GM21576 (cell line): ENCODE data around the gene KIR3DL2.
"Not testable (repeated sequence)": the region's sequence is repeated elsewhere in the genome, so short reads cannot be mapped to it uniquely, and the experiment has no call there.

Source experiments
- ATAC-seq: cut with Tn5 transposase; IDR thresholded peaks from one replicate; pipeline ENCODE4 v1.9.1; 2021; ENCODE audit warnings: mild to moderate bottlenecking, moderate library complexity; ENCODE audit not compliant: unreplicated experiment

Gene KIR3DL2

GRCh38 chr19:54863459-54863858 is 13.2 kb downstream of the KIR3DL2 start:
- ATAC-seq: not testable (repeated sequence)

GRCh38 chr19:54871696-54872095 is 21.5 kb downstream of the KIR3DL2 start:
- no peak for ATAC-seq

DNA sequence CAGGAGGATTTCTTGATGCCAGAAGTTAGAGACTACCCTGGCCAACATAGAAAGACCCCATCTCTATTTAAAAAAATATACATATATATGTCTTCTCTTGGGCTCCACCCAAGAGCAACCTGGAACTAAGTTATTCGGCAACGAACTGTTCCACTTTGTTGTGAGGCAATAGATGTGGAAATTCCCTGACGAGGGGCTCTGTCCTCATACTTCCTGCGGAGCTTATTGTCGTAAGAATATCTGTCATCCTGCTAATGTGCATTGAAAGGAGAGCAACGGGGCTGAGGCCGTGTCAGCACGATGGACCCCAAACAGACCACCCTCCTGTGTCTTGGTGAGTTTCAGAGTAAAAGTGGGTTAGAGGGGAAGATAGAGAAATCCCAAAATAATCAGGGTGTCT is 23.7 kb downstream of the KIR3DL2 start, which contains the start of gene FCAR:
Gene FCAR (plus strand): TSS at position 246 of the 400 bp plus-strand sequence. CDS start 55 bp downstream, at position 301.
- ATAC-seq: no peak

DNA sequence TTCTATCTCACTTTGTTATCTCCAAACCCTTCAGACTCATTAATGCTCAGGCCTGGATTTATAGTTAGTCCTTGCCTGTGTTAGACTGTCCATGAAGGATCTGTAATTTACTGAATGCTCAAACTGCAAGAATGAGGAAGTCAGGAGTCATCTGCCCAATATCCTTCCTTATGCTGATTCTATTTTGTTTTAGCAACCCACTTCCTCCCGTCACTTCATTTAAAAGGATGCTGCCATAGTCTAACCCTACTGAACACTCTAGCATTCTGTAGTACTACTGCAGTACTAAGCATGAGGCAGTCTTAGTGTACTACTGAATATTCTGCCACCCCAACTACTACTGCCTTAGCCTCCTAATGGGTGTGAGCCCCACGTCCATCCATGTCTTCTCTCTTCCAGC is 25.3 kb downstream of the KIR3DL2 start:
- ATAC-seq: no peak

DNA sequence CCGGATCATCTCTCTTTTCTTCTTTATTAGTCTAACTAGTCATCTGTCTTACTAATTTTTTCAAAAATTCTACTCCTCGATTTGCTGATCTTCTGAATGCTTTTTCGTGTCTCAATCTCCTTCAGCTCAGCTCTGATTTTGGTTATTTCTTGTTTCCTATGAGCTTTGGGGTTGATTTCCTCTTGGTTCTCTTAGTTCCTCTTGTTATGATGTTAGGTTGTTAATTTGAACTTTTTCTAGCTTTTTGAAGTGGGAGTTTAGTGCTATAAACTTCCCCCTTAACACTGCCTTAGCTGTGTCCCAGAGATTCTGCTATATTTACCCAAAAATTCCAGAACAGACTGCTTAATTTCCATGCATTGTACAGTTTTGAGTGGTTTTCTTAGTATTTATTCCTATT is 27.2 kb downstream of the KIR3DL2 start:
- ATAC-seq: no peak

DNA sequence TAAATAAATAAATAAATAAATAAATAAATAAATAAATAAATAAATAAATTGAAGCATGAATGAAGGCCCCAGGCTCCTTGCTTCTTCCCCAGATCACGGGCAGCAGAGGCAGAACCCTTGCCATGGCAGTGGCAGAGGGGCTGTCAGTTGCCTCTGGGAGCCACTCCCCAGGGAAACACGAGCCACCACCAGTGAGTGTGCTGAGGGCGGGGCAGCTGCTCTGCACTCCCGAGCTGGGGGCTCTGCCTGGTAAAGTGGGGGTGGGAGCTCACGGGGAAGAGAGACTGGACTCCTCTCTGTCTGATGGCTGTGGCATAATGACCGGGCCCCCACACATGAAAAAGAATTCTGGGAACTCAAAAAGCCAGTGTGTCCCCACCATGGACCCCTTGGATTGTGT is 31.6 kb downstream of the KIR3DL2 start:
- no peak for ATAC-seq

- ATAC-seq: no peak
Observed at GRCh38 chr19:54882758-54883157, 32.5 kb downstream of the KIR3DL2 start.

- no peak for ATAC-seq
Observed at GRCh38 chr19:54883228-54883627, 33.0 kb downstream of the KIR3DL2 start.

DNA sequence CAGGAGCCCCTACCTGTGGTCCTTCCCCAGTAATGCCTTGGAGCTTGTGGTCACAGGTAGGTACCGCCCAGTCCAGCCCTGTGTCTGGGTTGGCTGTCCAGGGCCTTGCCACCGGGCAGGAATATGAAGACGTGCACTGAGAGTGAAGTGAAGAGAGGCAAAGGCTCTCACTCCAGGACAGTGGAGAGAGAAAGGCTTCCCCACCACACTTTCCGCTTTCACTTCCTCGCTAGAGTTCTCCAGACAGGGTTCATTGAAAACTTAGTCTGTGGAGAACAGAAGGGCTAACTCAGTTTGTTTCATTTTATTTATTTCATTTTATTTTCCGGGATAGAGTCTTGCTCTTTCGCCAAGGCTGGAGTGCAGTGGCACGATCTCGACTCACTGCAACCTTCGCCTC is 38.0 kb downstream of the KIR3DL2 start:
- no peak for ATAC-seq

- no peak for ATAC-seq
Observed at GRCh38 chr19:54889566-54889965, 39.3 kb downstream of the KIR3DL2 start.

- ATAC-seq: no peak
Observed at GRCh38 chr19:54893406-54893805, 43.2 kb downstream of the KIR3DL2 start.

- ATAC-seq: not testable (repeated sequence)
Observed at GRCh38 chr19:54894106-54894505, 43.9 kb downstream of the KIR3DL2 start.

DNA sequence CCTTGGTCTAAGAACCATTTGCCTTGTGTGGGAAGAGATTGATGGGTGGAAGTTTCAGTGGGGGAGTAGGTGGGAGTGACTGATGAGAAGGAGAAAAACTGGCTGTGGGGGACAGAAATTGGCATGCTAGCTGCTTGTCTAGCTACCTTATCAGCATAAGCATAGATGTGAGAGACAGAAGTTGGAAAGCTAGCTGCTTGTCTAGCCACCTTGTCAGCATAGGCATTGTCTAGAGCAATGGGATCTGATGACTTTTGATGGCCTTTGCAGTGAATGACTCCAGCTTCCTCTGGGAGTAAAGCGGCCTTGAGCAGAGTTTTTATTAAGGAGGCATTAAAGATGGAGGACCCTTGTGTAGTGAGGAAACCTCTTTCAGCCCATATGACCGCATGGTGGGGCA is 45.8 kb downstream of the KIR3DL2 start:
- ATAC-seq: no peak

DNA sequence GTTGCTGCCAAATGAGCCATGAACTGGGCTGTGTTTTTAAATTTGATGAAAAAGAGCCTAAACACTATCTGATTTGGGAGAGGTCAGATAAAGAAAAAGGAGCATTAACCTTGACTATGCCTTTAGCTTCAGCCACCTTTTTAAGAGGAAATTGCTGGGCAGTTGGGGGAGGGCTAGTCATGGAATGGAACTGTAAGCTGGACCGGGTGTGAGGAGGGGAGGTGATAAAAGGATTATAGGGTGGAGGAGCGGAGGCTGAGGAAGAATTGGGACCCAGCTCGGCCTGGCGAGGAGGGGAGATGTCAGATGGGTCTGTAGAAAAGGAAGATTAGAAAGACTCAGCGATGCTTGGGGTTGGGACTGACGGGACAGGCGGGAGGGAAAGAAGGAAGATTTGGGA is 48.4 kb downstream of the KIR3DL2 start:
- ATAC-seq: not testable (repeated sequence)

GRCh38 chr19:54899646-54900045 is 49.4 kb downstream of the KIR3DL2 start:
- ATAC-seq: not testable (repeated sequence)

- ATAC-seq: not testable (repeated sequence)
Observed at GRCh38 chr19:54901153-54901552, 50.9 kb downstream of the KIR3DL2 start.

GRCh38 chr19:54902061-54902460 is 51.8 kb downstream of the KIR3DL2 start:
- ATAC-seq: no peak

DNA sequence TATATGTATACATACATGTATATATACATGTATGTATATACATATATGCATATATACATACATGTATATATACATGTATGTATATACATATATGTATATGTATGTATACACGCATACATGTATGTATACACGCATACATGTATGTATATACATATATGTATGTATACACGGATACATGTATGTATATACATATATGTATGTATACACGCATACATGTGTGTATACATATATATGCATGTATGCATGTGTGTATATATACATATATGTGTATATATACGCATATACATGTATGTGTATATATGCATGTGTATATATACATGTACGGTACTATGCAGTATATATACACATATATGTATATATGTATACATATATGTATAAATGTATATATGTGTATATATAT is 53.1 kb downstream of the KIR3DL2 start:
- ATAC-seq: no peak

DNA sequence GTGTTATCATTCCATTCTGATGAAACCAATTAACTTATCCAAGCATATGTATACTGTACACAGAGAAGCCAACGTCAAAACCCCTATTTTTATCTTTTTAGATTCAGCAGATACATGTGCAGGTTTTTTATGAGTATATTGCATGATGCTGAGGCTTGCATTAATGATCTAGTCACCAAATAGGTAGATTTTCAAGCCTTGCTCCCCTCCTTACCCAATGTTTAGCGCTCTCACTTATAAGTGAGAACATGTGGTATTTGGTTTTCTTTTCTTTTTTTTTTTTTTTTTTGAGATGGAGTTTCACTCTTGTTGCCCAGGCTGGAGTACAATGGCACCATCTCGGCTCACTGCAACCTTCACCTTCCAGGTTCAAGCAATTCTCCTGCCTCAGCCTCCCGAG is 54.0 kb downstream of the KIR3DL2 start:
- ATAC-seq: not testable (repeated sequence)

GRCh38 chr19:54905421-54905802 is 55.2 kb downstream of the KIR3DL2 start:
- ATAC-seq: no peak

DNA sequence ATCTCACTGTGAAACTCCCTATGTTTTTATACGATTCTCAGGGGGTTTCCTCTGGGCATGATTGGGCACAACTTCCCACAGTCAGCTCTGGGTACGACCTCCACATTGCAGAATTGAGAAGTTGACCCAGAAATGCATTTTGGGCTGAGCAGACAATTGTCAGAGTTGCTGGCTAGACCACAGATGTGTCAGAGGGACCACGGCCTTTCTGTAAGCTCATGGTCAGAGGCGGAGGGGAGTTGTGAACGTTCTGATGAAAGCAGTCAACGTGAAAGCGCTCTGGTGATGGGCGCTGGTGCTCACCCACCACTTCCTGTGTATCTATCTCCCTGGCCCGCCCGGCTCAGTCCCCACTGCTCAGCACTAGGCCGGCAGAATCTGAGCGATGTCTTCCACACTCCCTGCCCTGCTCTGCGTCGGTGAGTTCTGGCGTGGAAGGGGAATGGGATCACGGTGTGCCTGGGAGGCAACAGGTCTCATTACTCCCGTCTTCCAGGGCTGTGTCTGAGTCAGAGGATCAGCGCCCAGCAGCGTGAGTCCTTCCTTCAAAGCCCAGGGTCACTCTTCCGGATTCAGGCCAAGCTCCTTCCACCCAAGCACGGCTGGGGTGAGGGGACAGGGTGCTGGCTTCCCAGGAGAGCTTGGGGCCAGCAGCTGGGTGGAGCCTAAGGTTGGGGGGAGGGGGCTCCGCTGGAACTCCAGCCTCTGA is 55.7 kb downstream of the KIR3DL2 start, which contains the start of gene NCR1:
Gene NCR1 (plus strand): TSS at position 346 of the 709 bp plus-strand sequence. CDS start 40 bp downstream, at position 386.
- ATAC-seq: no peak

GRCh38 chr19:54906819-54907218 is 56.6 kb downstream of the KIR3DL2 start:
- no peak for ATAC-seq

- not testable (repeated sequence) for ATAC-seq
Observed at GRCh38 chr19:54907899-54908298, 57.7 kb downstream of the KIR3DL2 start.
